HCT116 (cell line): ENCODE measurements around the gene PIEZO2. TPM values are rescaled to one million over a fixed set of nuclear protein-coding genes. Genes with fewer than 3 reads are reported as not detected.

ENCODE experiments used
- ATAC-seq: fragments of 200-7000 bp; cut with Tn5 transposase; 2 replicates; pipeline ENCODE4 v1.9.1; 2020; ENCODE audit warnings: mild to moderate bottlenecking, moderate library complexity
- BruUV-seq: library from RNA; stranded (reverse); fragments of 400-500 nt; replicated peaks from 2 replicates; lab custom pipeline; 2021; lab: Mats Ljungman, UMichigan
- CTCF ChIA-PET: fragments of 300-600 bp; sonication (Branson Sonifier 250); formaldehyde crosslinking; loops from one replicate; lab custom pipeline; 2021; ENCODE audit warnings: antibody characterized with exemption; lab: Charles Lee
- POLR2A ChIA-PET: fragments of 300-600, 350-600 bp; sonication (Branson Sonifier 250); formaldehyde crosslinking; loops from one replicate; lab custom pipeline; 2021; ENCODE audit warnings: antibody characterized with exemption; lab: Charles Lee
- RAD21 ChIA-PET, 2 experiments: fragments of 300-600 bp; sonication (Branson Sonifier 250); formaldehyde crosslinking; loops; one replicate each; lab custom pipeline; 2023; ENCODE audit warnings: low total read pairs in 2 of 2; ENCODE audit not compliant: uncharacterized antibody in 2 of 2, unreplicated experiment in 2 of 2, low non-redundant PET in 1 of 2; lab: Charles Lee
- DNase-seq: peaks from one replicate; pipeline ENCODE4 v3.0.0-alpha.2; 2010; ENCODE audit warnings: low read depth, low spot score
- H2AFZ ChIP-seq: fragments of 200-600 bp; shearing (Covaris generic), sonication (generic); 2 replicates; pipeline ENCODE4 v1.6.1; 2017; ENCODE audit warnings: low read depth, mixed run types, mixed read lengths, antibody characterized with exemption, low read length; ENCODE audit not compliant: poor library complexity, severe bottlenecking
- H3K27ac ChIP-seq: 2 replicates; pipeline ENCODE4 v1.5.1; 2012; ENCODE audit warnings: low read depth, low read length
- H3K27me3 ChIP-seq: fragments of 200-600 bp; sonication (generic); 2 replicates; pipeline ENCODE4 v1.6.1; 2016; ENCODE audit warnings: mixed run types, low read length, mixed read lengths; ENCODE audit not compliant: insufficient read depth
- H3K36me3 ChIP-seq, 2 experiments: fragments of 200-500 bp in 1 of 2; fragments of 200-600 bp in 1 of 2; sonication (Bioruptor generic) in 1 of 2; sonication (generic) in 1 of 2; 2 replicates each; pipeline versions ENCODE4 v1.5.1 to v1.6.1; 2014 to 2016; ENCODE audit warnings: low read length in 2 of 2, inconsistent platforms in 1 of 2, mixed read lengths in 1 of 2, mixed run types in 1 of 2; ENCODE audit not compliant: insufficient read depth in 2 of 2, control insufficient read depth in 1 of 2
- H3K4me1 ChIP-seq, 2 experiments: fragments of 200-600 bp in 1 of 2; sonication (generic) in 1 of 2; 2 replicates each; pipeline versions ENCODE4 v1.5.1 to v1.6.1; 2012 to 2017; ENCODE audit warnings: low read length in 2 of 2, inconsistent platforms in 1 of 2, mild to moderate bottlenecking in 1 of 2, mixed read lengths in 1 of 2, mixed run types in 1 of 2, moderate library complexity in 1 of 2; ENCODE audit not compliant: insufficient read depth in 2 of 2, control insufficient read depth in 1 of 2
- H3K4me2 ChIP-seq: fragments of 200-600 bp; sonication (generic); 2 replicates; pipeline ENCODE4 v1.6.1; 2017; ENCODE audit warnings: mixed run types, low read length, mixed read lengths
- H3K4me3 ChIP-seq, 2 experiments: fragments of 200-600 bp in 1 of 2; sonication (generic) in 1 of 2; replicated peaks in 1 of 2; 2 replicates each; pipeline ENCODE4 v1.5.1; 2011 to 2016; ENCODE audit warnings: low read length in 2 of 2, control low read depth in 1 of 2, low read depth in 1 of 2, mild to moderate bottlenecking in 1 of 2, mixed read lengths in 1 of 2, mixed run types in 1 of 2
- H3K79me2 ChIP-seq: fragments of 200-600 bp; sonication (generic); 2 replicates; pipeline ENCODE4 v1.6.1; 2017; ENCODE audit warnings: mild to moderate bottlenecking, mixed run types, low read length, moderate library complexity, mixed read lengths; ENCODE audit not compliant: insufficient read depth
- H3K9ac ChIP-seq: fragments of 200-600 bp; sonication (generic); 2 replicates; pipeline ENCODE4 v1.6.1; 2016; ENCODE audit warnings: low read length, mixed read lengths
- H3K9me2 ChIP-seq: fragments of 200-600 bp; sonication (generic), shearing (Covaris generic); 2 replicates; pipeline ENCODE4 v1.6.1; 2017; ENCODE audit warnings: mixed run types, mild to moderate bottlenecking, moderate library complexity; ENCODE audit not compliant: insufficient read depth
- H3K9me3 ChIP-seq, 2 experiments: fragments of 200-500 bp in 1 of 2; fragments of 200-600 bp in 1 of 2; sonication (Bioruptor generic) in 1 of 2; sonication (generic) in 1 of 2; 2 replicates each; pipeline ENCODE4 v1.6.1; 2014 to 2017; ENCODE audit warnings: low read length in 2 of 2, mixed read lengths in 2 of 2, inconsistent platforms in 1 of 2, low read depth in 1 of 2, mild to moderate bottlenecking in 1 of 2, mixed run types in 1 of 2, moderate library complexity in 1 of 2; ENCODE audit not compliant: control insufficient read depth in 1 of 2, insufficient read depth in 1 of 2
- H4K20me1 ChIP-seq: fragments of 200-600 bp; sonication (generic), shearing (Covaris generic); 2 replicates; pipeline ENCODE4 v1.6.1; 2017; ENCODE audit warnings: mixed run types, mild to moderate bottlenecking, moderate library complexity; ENCODE audit not compliant: insufficient read depth
- ATF3 ChIP-seq: IDR thresholded peaks from 2 replicates; pipeline ENCODE4 v1.6.1; 2012
- CBX3 ChIP-seq: IDR thresholded peaks from 2 replicates; pipeline ENCODE4 v1.6.1; 2012; ENCODE audit warnings: low read depth
- ELF1 ChIP-seq: IDR thresholded peaks from 2 replicates; pipeline ENCODE4 v1.6.1; 2012; ENCODE audit warnings: low read depth, borderline replicate concordance
- EZH2 ChIP-seq: fragments of 200-600 bp; sonication (generic); IDR thresholded peaks from 2 replicates; pipeline ENCODE4 v1.6.1; 2017; ENCODE audit warnings: antibody characterized with exemption, mixed run types
- EZH2phosphoT487 ChIP-seq: fragments of 200-600 bp; IDR thresholded peaks from 2 replicates; pipeline ENCODE4 v1.6.1; 2018; ENCODE audit warnings: antibody characterized with exemption, borderline replicate concordance
- MAX ChIP-seq: IDR thresholded peaks from 2 replicates; pipeline ENCODE4 v1.6.1; 2012
- RAD21 ChIP-seq: IDR thresholded peaks from 2 replicates; pipeline ENCODE4 v1.6.1; 2012; ENCODE audit warnings: low read depth, mild to moderate bottlenecking
- REST ChIP-seq: IDR thresholded peaks from 2 replicates; pipeline ENCODE4 v1.6.1; 2012; ENCODE audit warnings: low read depth
- SP1 ChIP-seq: IDR thresholded peaks from 2 replicates; pipeline ENCODE4 v1.6.1; 2012; ENCODE audit warnings: low read depth
- SRF ChIP-seq: IDR thresholded peaks from 2 replicates; pipeline ENCODE4 v1.6.1; 2012; ENCODE audit warnings: low read depth
- TCF7L2 ChIP-seq: IDR thresholded peaks from 2 replicates; pipeline ENCODE4 v1.7.0; 2011; ENCODE audit warnings: borderline replicate concordance, inconsistent platforms; ENCODE audit not compliant: insufficient read depth, insufficient read length; ENCODE audit errors: extremely low read depth
- YY1 ChIP-seq: IDR thresholded peaks from 2 replicates; pipeline ENCODE4 v1.6.1; 2011; ENCODE audit warnings: low read length, low read depth, moderate library complexity, mild to moderate bottlenecking; ENCODE audit not compliant: insufficient replicate concordance; ENCODE audit errors: extremely low read depth
- ZFX ChIP-seq: fragments of 450-650 bp; IDR thresholded peaks from 2 replicates; pipeline ENCODE4 v1.6.1; 2017
- ZNF274 ChIP-seq: fragments of 200-500 bp; sonication (Bioruptor generic); IDR thresholded peaks from 2 replicates; pipeline ENCODE4 v1.6.1; 2014; ENCODE audit warnings: mild to moderate bottlenecking, low read depth, low read length, inconsistent platforms
- intact Hi-C: fragments of 100-400 bp; cut with micrococcal nuclease; formaldehyde crosslinking; loops from 2 replicates; pipeline ENCODE4 v1.10.0; 2022
- total RNA-seq: library from RNA; stranded (reverse); gene quantifications from one replicate; pipeline ENCODE4 v1.2.1, GENCODE V29; 2021; ENCODE audit not compliant: unreplicated experiment

PIEZO2 gene
- total RNA-seq, 1 experiment from 2014 or later, result 0.34 TPM

GRCh38 chr18:10942998-10943397, 206.4 kb downstream of the PIEZO2 start:
- TF ChIP-seq EZH2 (no peak), ZNF274 (no peak), ATF3 (no peak), TCF7L2 (no peak), SRF (no peak), RAD21 (no peak), ELF1 (no peak), REST (no peak), ZFX (no peak), SP1 (no peak), CBX3 (no peak), YY1 (no peak), MAX (no peak), EZH2phosphoT487 (no peak)
- Histone ChIP-seq H2AFZ (no peak overlapping the region), H3K4me3 (no peak overlapping the region), H3K27me3 (no peaks in the 10 kb centered on the region), H3K9ac (no peak overlapping the region), H3K4me1 (no peaks in the 10 kb centered on the region), H3K27ac (no peak overlapping the region), H3K4me2 (no peak overlapping the region), H3K9me2 (no peaks in the 10 kb centered on the region), H4K20me1 (no peaks in the 10 kb centered on the region), H3K9me3 (peaks cover 13 to 15% of the 10 kb centered on the region in 2 experiments; a peak in 3 of 4 replicates), H3K36me3 (no peaks in the 10 kb centered on the region), H3K79me2 (no peaks in the 10 kb centered on the region)
- RAD21 ChIA-PET, result no interaction called here
- intact Hi-C loops, result no loop called here
- DNase-seq (no peak), ATAC-seq (no peak)
- CTCF ChIA-PET, result no interaction called here
- no TSS peak for BruUV-seq
- POLR2A ChIA-PET, result no interaction called here
